ENCODE measurements around the gene RASGEF1B.
"Not testable (repeated sequence)": the region's sequence is repeated elsewhere in the genome, so short reads cannot be mapped to it uniquely, and the experiment has no call there.

RASGEF1B gene

GRCh38 chr4:81429607-81430006 is 42.1 kb downstream of the RASGEF1B start:
- DNase-seq (ENCODE audit: low read depth) = no peak

DNA sequence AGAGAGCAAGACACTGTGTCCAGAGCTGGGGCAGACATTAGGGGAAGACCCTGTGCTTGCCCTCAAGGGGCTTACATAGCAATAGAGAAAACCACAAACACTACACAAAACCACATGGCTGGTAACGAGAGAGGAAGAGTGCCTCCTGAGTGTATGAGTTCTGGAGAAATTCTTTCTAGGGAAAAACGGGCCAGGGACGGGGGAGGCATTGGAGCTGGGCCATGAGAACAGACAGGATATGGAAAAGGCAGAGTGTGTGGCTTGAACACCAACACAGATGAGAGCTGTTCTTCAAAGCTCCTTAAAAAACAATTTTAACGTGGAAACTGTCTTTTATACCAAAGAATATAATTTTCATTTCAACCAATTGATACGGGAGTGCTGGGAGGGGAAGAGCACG is 42.7 kb downstream of the RASGEF1B start:
- DNase-seq (ENCODE audit: low read depth) = no peak

DNA sequence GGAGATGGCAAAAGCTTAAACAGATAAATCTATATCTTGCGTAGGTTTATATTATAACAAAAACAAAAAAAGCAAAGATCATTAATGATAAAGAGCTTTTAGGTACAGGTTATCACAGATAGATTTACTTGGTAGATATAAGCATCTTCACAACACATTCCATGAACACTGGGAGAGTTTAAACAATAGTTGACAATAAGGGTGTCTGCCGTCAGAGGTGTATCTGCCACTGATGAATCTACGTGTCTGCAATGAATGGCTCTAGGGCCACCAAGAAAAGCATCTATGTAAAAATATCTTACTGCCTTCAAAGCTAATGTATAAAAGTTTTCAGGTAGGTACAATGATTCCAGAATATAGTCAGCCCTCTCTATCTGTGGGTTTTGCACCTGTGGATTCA is 43.7 kb downstream of the RASGEF1B start:
- DNase-seq (ENCODE audit: low read depth) = no peak

GRCh38 chr4:81427344-81427821 is 44.3 kb downstream of the RASGEF1B start:
- DNase-seq (ENCODE audit: low read depth) = no peak

- no peak for DNase-seq (ENCODE audit: low read depth)
Measured at GRCh38 chr4:81426770-81427289, 44.9 kb downstream of the RASGEF1B start.

- no peak for DNase-seq (ENCODE audit: low read depth)
Measured at GRCh38 chr4:81424816-81425755, 46.6 kb downstream of the RASGEF1B start.

DNA sequence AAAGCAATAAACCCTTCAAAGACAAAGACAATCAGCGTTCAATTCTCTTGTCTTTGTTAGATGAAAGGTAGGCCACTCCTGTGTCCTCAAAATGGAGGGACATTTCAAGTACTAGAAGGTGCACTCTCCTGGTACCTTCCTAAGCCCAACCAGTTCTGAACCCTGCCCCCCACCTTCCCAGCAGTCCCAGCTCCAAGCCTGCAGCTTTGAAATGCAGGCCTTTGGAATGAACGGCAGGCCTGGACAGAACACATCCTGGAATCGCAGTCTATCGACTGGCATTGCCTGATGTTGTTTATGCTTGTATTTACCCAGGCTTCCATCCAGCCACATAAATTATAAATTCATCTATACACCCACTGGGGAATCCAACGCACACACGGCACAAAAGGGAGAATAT is 47.4 kb downstream of the RASGEF1B start:
- no peak for DNase-seq (ENCODE audit: low read depth)

GRCh38 chr4:81422595-81422994 is 49.1 kb downstream of the RASGEF1B start:
- DNase-seq (ENCODE audit: low read depth) = no peak

- DNase-seq (ENCODE audit: low read depth) = peak; percentile 46
Measured at GRCh38 chr4:81421346-81422218, 50.1 kb downstream of the RASGEF1B start.

GRCh38 chr4:81418572-81418971 is 53.1 kb downstream of the RASGEF1B start:
- DNase-seq (ENCODE audit: low read depth) = no peak

DNA sequence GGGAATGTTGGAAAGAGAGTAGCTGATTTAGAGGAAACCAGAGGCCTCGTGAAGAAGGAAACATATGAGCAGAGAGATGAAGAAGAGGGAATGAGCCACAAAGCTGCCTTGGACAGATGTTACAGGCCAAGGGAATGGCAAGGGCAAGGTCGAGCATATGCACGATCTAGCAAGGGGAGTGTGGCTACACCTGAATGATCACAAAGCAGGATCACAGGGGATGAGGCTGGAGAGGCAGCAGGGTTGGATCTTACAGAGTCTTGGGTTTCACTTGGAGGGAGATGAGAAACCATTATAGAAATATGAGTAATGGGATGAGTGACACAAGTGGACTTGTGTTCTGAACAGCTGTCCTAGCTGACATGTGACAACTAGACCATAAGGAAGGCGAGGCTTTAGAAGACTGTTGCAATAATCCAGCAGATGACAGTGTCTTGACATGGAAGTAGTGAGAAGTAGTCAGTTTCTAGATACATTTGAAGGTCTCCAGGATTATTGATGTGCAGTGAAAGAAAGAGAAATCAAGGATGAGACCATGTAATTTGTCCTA is 58.7 kb downstream of the RASGEF1B start:
- DNase-seq (ENCODE audit: low read depth) = no peak

DNA sequence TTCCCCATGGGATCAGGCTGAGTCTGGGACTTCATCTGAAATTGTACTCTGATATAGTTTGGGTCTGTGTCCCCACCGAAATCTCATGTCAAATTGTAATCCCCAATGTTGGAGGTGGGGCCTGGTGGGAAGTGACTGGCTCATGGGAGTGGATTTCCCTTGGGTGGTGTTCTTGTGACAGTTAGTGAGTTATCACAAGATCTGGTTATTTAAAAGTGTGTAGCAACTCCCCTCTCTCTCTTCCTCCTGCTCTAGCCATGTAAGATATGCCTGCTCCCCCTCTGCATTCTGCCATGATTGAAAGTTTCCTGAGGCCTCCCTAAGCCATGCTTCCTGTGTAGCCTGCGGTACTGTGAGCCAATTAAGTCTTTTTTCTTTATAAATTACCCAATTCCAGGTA is 61.0 kb downstream of the RASGEF1B start:
- no peak for DNase-seq (ENCODE audit: low read depth)

DNA sequence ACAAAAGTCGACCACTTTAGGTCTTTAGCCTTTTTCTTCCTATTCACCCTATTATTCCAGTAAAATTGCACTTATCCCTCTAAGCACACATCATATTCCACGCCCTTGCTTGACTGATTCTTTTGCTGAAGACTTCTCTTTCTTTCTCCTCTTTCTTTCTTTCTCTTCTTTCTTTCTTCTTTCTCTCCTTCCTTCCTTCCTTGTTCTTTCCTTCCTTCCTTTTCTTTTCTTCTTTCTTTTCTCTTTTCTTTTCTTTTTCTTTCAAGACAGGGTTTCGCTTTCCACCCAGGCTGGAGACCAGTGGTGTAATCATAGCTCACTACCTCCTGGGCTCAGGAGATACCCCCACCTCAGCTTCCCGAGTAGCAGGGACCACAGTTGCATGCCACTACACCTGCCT is 61.9 kb downstream of the RASGEF1B start:
- DNase-seq (ENCODE audit: low read depth) = no peak

GRCh38 chr4:81408341-81408740 is 63.4 kb downstream of the RASGEF1B start:
- DNase-seq (ENCODE audit: low read depth) = no peak

DNA sequence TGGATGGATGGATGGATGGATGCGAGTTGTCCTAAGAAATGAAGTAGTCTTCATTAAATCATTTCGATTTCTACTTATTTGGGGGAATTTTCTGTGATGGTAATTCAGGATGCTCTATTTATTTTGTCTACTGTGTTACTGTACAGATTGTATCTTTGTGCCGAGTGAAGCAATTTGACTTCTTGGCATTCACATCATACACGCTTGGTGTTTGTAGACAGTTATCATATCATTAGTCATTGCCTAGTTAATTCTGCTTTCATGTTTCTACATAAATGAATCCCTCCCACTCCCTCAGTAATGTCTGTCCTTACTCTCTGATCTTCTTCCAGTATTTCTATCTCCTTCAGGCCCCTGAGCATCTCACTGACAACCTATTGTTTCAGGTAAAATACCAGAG is 64.0 kb downstream of the RASGEF1B start:
- no peak for DNase-seq (ENCODE audit: low read depth)

DNA sequence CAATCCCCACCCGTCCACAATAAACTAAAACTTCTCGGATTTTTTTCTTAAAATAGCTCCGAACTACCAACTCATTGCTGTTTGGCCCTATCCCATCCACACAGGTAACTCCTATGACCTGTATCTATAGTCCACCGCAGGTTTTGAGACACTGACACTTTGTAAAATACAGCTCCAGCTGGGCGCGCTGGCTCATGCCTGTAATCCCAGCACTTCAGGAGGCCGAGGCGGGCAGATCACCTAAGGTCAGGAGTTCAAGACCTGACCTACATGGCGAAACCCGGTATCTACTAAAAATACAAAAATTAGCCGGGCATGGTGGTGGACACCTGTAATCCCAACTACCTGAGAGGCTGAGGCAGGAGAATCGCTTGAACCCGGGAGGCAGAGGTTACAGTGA is 65.2 kb downstream of the RASGEF1B start:
- not testable (repeated sequence) for DNase-seq (ENCODE audit: low read depth)

DNA sequence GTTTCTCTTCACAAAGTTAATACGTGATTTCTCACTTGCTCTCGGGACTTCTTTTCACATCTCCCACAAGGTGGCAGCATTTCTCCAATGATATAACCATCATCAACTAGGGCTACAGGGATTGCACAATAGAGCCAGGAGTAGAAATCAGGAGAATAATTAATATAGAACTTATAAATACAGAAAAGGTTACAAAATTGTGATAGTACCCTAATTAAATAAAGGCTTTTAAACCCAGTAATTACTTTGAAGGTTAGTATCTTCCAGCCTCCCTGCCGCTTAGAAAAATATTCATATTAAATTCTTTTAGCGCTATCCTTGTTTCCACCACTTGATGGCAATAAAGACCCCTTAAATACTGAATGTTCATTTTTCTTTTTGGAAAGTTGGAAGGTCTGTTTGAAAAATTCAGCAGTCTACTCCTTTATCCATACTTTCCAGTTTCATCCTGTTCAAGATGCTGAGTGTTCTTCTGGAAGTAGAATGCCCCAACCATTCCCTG is 65.8 kb downstream of the RASGEF1B start:
- DNase-seq (ENCODE audit: low read depth) = peak; percentile 37

GRCh38 chr4:81404741-81405140 is 67.0 kb downstream of the RASGEF1B start:
- no peak for DNase-seq (ENCODE audit: low read depth)

DNA sequence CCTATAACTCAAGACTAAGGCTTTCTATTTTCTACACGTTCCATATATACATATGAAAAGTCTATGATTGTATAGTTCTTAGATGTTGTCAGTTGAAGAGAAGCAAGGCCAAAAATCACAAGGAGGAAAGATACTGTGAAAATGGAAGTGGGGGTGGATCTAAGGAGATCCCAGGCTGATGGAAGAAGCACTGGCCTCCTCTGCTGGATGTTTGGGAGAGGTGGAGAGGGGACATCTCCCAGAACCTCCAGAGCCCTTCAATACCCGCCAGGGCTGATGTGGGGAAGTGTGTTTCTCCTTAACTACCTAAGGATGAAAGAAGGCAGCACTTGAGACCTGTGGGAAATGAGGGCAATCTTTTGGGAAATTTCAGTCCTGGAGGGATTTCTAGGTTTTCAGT is 67.4 kb downstream of the RASGEF1B start:
- no peak for DNase-seq (ENCODE audit: low read depth)

DNA sequence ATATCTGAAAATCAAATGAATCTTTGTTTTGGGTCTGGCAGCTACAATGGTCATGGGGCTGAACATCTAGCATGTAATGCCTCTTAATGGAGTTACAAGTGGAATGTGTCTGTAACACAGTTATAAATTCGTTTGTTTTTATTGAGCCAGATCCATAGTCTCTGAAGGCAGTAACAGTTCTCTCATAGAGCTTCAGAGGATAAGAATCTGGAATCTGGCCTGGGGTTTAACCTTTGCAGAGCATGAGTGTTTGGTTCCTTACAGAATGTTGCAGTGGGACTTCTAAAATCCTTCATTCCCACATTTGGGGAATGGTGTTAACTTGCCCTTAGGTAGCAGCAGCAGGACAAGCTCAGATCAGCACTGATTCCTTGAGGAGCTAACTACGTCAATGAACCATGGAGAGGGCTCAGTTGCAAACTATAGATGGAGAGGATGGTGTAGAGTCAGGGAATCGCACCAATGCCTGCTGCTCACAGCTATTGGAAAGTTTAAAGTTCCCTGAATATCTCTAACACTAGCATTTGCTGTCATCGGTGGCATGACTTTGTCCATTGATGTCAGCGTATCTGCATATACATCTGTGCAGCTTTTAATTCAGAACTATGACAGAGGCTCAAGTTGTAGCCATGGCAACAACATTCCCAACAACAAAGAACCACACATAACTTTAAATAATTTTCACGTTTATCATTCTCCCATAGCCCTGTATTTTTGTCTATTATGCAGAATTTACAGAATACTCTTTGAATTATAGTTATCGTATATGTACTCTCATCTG is 72.2 kb downstream of the RASGEF1B start:
- no peak for DNase-seq (ENCODE audit: low read depth)

GRCh38 chr4:81398379-81398778 is 73.3 kb downstream of the RASGEF1B start:
- DNase-seq (ENCODE audit: low read depth) = no peak

All from CMK (cell line).